H1 (cell line): ENCODE measurements around the gene ACE. TPM values are rescaled to one million over a fixed set of nuclear protein-coding genes. Genes with fewer than 3 reads are reported as not detected.

Experiments
- CTCF ChIA-PET: fragments of 300-600 bp; sonication (Branson Sonifier 250); formaldehyde crosslinking; loops from one replicate; lab custom pipeline; 2021; ENCODE audit not compliant: partially characterized antibody; lab: Charles Lee
- POLR2A ChIA-PET: fragments of 300-600 bp; sonication (Branson Sonifier 250); formaldehyde crosslinking; loops from one replicate; lab custom pipeline; 2021; ENCODE audit warnings: inconsistent platforms; ENCODE audit not compliant: partially characterized antibody; lab: Charles Lee
- DNase-seq, 2 experiments: peaks; one replicate each; pipeline versions ENCODE4 v3.0.0 to v3.0.0-alpha.2; 2010 to 2022; ENCODE audit warnings: low spot score in 2 of 2, low read depth in 1 of 2, mixed read lengths in 1 of 2
- FAIRE-seq: peaks from 2 replicates; lab custom pipeline; 2011; peaks lifted over from hg19 to GRCh38; lab: Jason Lieb, UNC
- H2AFZ ChIP-seq: 2 replicates; pipeline ENCODE4 v1.8.1; 2012; ENCODE audit warnings: low read length, inconsistent platforms
- H2AK5ac ChIP-seq: 2 replicates; pipeline ENCODE4 v1.6.1; 2013; ENCODE audit warnings: low read depth, low read length
- H2BK120ac ChIP-seq: replicated peaks from 2 replicates; pipeline ENCODE3; 2013; ENCODE audit warnings: low read depth, low read length, inconsistent platforms
- H2BK12ac ChIP-seq: 2 replicates; pipeline ENCODE4 v1.6.1; 2013; ENCODE audit warnings: low read depth, low read length
- H2BK15ac ChIP-seq: 2 replicates; pipeline ENCODE4 v1.6.1; 2013; ENCODE audit warnings: low read length
- H2BK20ac ChIP-seq: 2 replicates; pipeline ENCODE4 v1.6.1; 2013; ENCODE audit warnings: low read length
- H2BK5ac ChIP-seq: 2 replicates; pipeline ENCODE4 v1.6.1; 2013; ENCODE audit warnings: low read depth, low read length
- H3K14ac ChIP-seq: 2 replicates; pipeline ENCODE4 v1.6.1; 2013; ENCODE audit warnings: inconsistent platforms; ENCODE audit not compliant: insufficient read length
- H3K18ac ChIP-seq: 2 replicates; pipeline ENCODE4 v1.6.1; 2013; ENCODE audit warnings: low read length; ENCODE audit errors: extremely low read depth
- H3K23ac ChIP-seq: 2 replicates; pipeline ENCODE4 v1.6.1; 2013; ENCODE audit warnings: inconsistent platforms; ENCODE audit not compliant: insufficient read length
- H3K23me2 ChIP-seq: 2 replicates; pipeline ENCODE4 v1.6.1; 2013; ENCODE audit warnings: low read depth, low read length
- H3K27ac ChIP-seq: 2 replicates; pipeline ENCODE4 v1.6.1; 2011; ENCODE audit warnings: low read depth, low read length, inconsistent platforms
- H3K27me3 ChIP-seq, 4 experiments: replicated peaks in 1 of 4; 1 replicate in 1 of 4; 2 replicates in 3 of 4; pipeline versions ENCODE4 v1.6.1 to v1.8.1; 2011 to 2013; ENCODE audit warnings: low read length in 3 of 4, mild to moderate bottlenecking in 3 of 4, inconsistent platforms in 2 of 4, mixed read lengths in 2 of 4, moderate library complexity in 1 of 4; ENCODE audit not compliant: control insufficient read depth in 3 of 4, insufficient read depth in 3 of 4; ENCODE audit errors: extremely low read depth in 1 of 4
- H3K36me3 ChIP-seq, 4 experiments: 2 replicates each; pipeline versions ENCODE4 v1.6.1 to v1.8.1; 2011 to 2013; ENCODE audit warnings: mild to moderate bottlenecking in 4 of 4, low read length in 3 of 4, moderate library complexity in 2 of 4, control low read depth in 1 of 4, inconsistent platforms in 1 of 4; ENCODE audit not compliant: insufficient read depth in 4 of 4, control insufficient read depth in 2 of 4
- H3K4ac ChIP-seq: replicated peaks from 2 replicates; pipeline ENCODE3; 2013; ENCODE audit warnings: low read length, low read depth, mixed read lengths, inconsistent platforms; ENCODE audit not compliant: insufficient read length
- H3K4me1 ChIP-seq, 4 experiments: replicated peaks in 1 of 4; 1 replicate in 1 of 4; 2 replicates in 3 of 4; pipeline versions ENCODE4 v1.6.1 to v1.8.1; 2011 to 2013; ENCODE audit warnings: low read length in 3 of 4, inconsistent platforms in 2 of 4, mixed read lengths in 1 of 4; ENCODE audit not compliant: insufficient read depth in 4 of 4, control insufficient read depth in 3 of 4
- H3K4me2 ChIP-seq, 2 experiments: 2 replicates each; pipeline versions ENCODE4 v1.6.1 to v1.8.1; 2011 to 2013; ENCODE audit warnings: low read depth in 2 of 2, low read length in 2 of 2, control low read depth in 1 of 2, inconsistent platforms in 1 of 2, mild to moderate bottlenecking in 1 of 2; ENCODE audit not compliant: insufficient read depth in 1 of 2
- H3K4me3 ChIP-seq, 4 experiments: fragments of 200-600, 300-600 bp in 1 of 4; sonication (generic), shearing (Covaris generic), sonication (Bioruptor Twin) in 1 of 4; 2 replicates each; pipeline versions ENCODE4 v1.5.1 to v1.8.1; 2011 to 2016; ENCODE audit warnings: low read length in 4 of 4, low read depth in 3 of 4, control low read depth in 2 of 4, inconsistent platforms in 2 of 4, mild to moderate bottlenecking in 2 of 4, mixed read lengths in 1 of 4, moderate library complexity in 1 of 4; ENCODE audit not compliant: insufficient read depth in 2 of 4; ENCODE audit errors: extremely low read depth in 1 of 4
- H3K56ac ChIP-seq: replicated peaks from 2 replicates; pipeline ENCODE3; 2013; ENCODE audit warnings: low read depth, mild to moderate bottlenecking, mixed read lengths, low read length, inconsistent platforms; ENCODE audit not compliant: insufficient read length
- H3K79me1 ChIP-seq: 2 replicates; pipeline ENCODE4 v1.6.1; 2013; ENCODE audit warnings: low read depth, low read length, control low read depth
- H3K79me2 ChIP-seq, 2 experiments: 2 replicates each; pipeline versions ENCODE4 v1.6.1 to v1.8.1; 2012 to 2013; ENCODE audit warnings: low read length in 2 of 2, mild to moderate bottlenecking in 2 of 2, inconsistent platforms in 1 of 2; ENCODE audit not compliant: insufficient read depth in 2 of 2, control insufficient read depth in 1 of 2
- H3K9ac ChIP-seq, 4 experiments: replicated peaks in 1 of 4; 1 replicate in 1 of 4; 2 replicates in 3 of 4; pipeline versions ENCODE4 v1.6.1 to v1.8.1; 2011 to 2013; ENCODE audit warnings: low read depth in 3 of 4, low read length in 3 of 4, control low read depth in 2 of 4, mild to moderate bottlenecking in 2 of 4, moderate library complexity in 2 of 4, inconsistent platforms in 1 of 4; ENCODE audit errors: extremely low read depth in 1 of 4
- H3K9me3 ChIP-seq, 2 experiments: 2 replicates each; pipeline versions ENCODE4 v1.6.1 to v1.8.1; 2012 to 2013; ENCODE audit warnings: mild to moderate bottlenecking in 2 of 2, moderate library complexity in 2 of 2, control low read depth in 1 of 2, inconsistent platforms in 1 of 2, low read depth in 1 of 2, low read length in 1 of 2, mixed read lengths in 1 of 2; ENCODE audit not compliant: insufficient read depth in 2 of 2
- H4K20me1 ChIP-seq, 2 experiments: replicated peaks in 1 of 2; 2 replicates each; pipeline versions ENCODE3 to v1.8.1; 2011 to 2013; ENCODE audit warnings: inconsistent platforms in 2 of 2, low read length in 2 of 2, mild to moderate bottlenecking in 1 of 2; ENCODE audit not compliant: insufficient read depth in 2 of 2, control insufficient read depth in 1 of 2
- H4K5ac ChIP-seq: 2 replicates; pipeline ENCODE4 v1.6.1; 2013; ENCODE audit warnings: low read length, low read depth, mixed read lengths, inconsistent platforms; ENCODE audit not compliant: insufficient read length
- H4K8ac ChIP-seq: 2 replicates; pipeline ENCODE4 v1.8.0; 2013; ENCODE audit warnings: mild to moderate bottlenecking, moderate library complexity, low read length, inconsistent platforms; ENCODE audit not compliant: insufficient read depth; ENCODE audit errors: extremely low read depth
- H4K91ac ChIP-seq: replicated peaks from 2 replicates; pipeline ENCODE3; 2013; ENCODE audit warnings: low read length, mixed read lengths, inconsistent platforms; ENCODE audit not compliant: insufficient read length
- BRCA1 ChIP-seq: IDR thresholded peaks from 2 replicates; pipeline ENCODE4 v1.6.1; 2012; ENCODE audit warnings: low read depth, low read length, improper control_type of control experiment
- CEBPB ChIP-seq: IDR thresholded peaks from 2 replicates; pipeline ENCODE4 v1.6.1; 2012; ENCODE audit warnings: low read depth, low read length
- EGR1 ChIP-seq: IDR thresholded peaks from 2 replicates; pipeline ENCODE4 v1.6.1; 2011; ENCODE audit warnings: low read depth, low read length, borderline replicate concordance
- GABPA ChIP-seq: IDR thresholded peaks from 2 replicates; pipeline ENCODE4 v1.6.1; 2011; ENCODE audit warnings: mild to moderate bottlenecking, low read length, moderate library complexity, borderline replicate concordance; ENCODE audit not compliant: insufficient read depth
- JUND ChIP-seq: IDR thresholded peaks from 2 replicates; pipeline ENCODE4 v1.6.1; 2011; ENCODE audit warnings: mild to moderate bottlenecking, improper control_type of control experiment, low read length
- WGBS, 2 experiments: shearing (Covaris generic) in 1 of 2; methylation state at CpG; one replicate each; pipeline versions ENCODE4 v1.1.6 to v1.1.7; 2013 to 2015; ENCODE audit warnings: low lambda C conversion rate in 2 of 2, mixed read lengths in 2 of 2, inconsistent platforms in 1 of 2, low coverage in 1 of 2, missing lambda C conversion rate in 1 of 2; ENCODE audit not compliant: insufficient replicate concordance in 2 of 2, insufficient coverage in 1 of 2, insufficient read length in 1 of 2; ENCODE audit errors: extremely low coverage in 1 of 2, missing lambda C conversion rate in 1 of 2; 5-methylcytosine and 5-hydroxymethylcytosine counted together
- polyA plus RNA-seq, 7 experiments: library from polyadenylated mRNA; depleted of rRNA in 3 of 7; stranded (reverse) in 5 of 7; unstranded in 2 of 7; fragments of >200 nt in 5 of 7; fragments of 200-250 nt in 2 of 7; gene quantifications; 1 replicate in 5 of 7; 2 replicates in 1 of 7; 4 replicates in 1 of 7; pipeline versions ENCODE4 v1.2.1 to v1.2.3, GENCODE V29; 2011 to 2013; ENCODE audit warnings: missing spikeins in 2 of 7, mixed read lengths in 2 of 7
- total RNA-seq: library from RNA; stranded (reverse); fragmentation: NEBNext Ultra II Directional; extraction: Animal tissue kit (Norgen Biotek cat#: 25700); gene quantifications from 2 replicates; pipeline ENCODE4 v1.2.1, GENCODE V29; 2021

ACE gene
- total and polyA plus RNA-seq, 2 of the 8 experiments (the other 6 are each of a cell fraction or from before 2014, with no cell fraction given), result 2.5 to 5.5 TPM

DNA sequence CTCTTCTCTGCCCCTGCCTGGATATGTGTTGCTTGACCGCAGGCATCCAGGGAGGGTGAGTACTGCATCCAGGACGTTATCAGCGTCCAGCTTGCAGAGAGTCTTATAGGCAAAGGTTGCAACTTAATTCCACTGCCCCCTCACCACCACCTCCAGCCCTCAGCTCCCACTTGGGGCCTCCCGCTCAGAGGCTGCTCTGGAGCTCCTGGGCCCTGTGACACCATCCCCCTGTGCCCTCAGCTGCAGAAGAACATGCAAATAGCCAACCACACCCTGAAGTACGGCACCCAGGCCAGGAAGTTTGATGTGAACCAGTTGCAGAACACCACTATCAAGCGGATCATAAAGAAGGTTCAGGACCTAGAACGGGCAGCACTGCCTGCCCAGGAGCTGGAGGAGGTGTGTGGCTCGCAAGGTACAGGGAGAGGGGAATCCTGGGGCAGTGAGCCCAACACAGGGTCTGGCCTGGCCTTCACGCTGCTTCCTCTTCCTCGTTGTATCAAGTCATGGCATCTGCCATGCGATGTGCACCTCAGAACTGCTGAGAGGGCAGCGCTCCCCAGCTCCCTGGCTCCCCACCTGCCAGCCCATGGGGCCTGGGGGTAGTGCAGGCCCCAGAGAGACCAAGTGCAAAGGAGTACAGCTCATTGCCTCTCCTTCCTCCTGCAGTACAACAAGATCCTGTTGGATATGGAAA, 9.6 kb downstream of the ACE start:
- 92% methylated on average over 12 of the region's 12 CpGs; no CpG with 5 or more reads in 1 of the 2 experiments for WGBS, 2 experiments
- no peaks in the 10 kb centered on the region for H3K23me2 ChIP-seq
- H2BK20ac ChIP-seq, result no peak overlapping the region
- H3K27me3 ChIP-seq, result peaks cover 0 to 4% (median 0%) of the 10 kb centered on the region in 4 experiments; a peak in 1 of 7 replicates
- DNase-seq, result no peak
- no peak overlapping the region for H3K4ac ChIP-seq
- no peaks in the 10 kb centered on the region for H3K79me1 ChIP-seq
- H3K14ac ChIP-seq, result no peak overlapping the region
- H4K91ac ChIP-seq, result no peak overlapping the region
- H3K4me2 ChIP-seq, result no peak overlapping the region
- H2BK120ac ChIP-seq, result no peak overlapping the region
- no peaks in the 10 kb centered on the region for H3K9me3 ChIP-seq
- POLR2A ChIA-PET, result interaction anchor here (0.8 to 1.5 kb wide), 3 partner anchors 10 to 86 kb away, joined by 3 to 7 read pairs (median 4); no protein-coding TSS in a partner anchor
- no peak overlapping the region for H3K4me3 ChIP-seq
- no peak overlapping the region for H2BK12ac ChIP-seq
- no peak overlapping the region for H4K5ac ChIP-seq
- H3K79me2 ChIP-seq, result no peaks in the 10 kb centered on the region
- no peaks in the 10 kb centered on the region for H4K20me1 ChIP-seq
- peaks cover 0 to 3% (median 0%) of the 10 kb centered on the region in 4 experiments; a peak in 1 of 7 replicates for H3K4me1 ChIP-seq
- no peak overlapping the region for H3K27ac ChIP-seq
- TF ChIP-seq CEBPB, result no peak
- TF ChIP-seq BRCA1, result no peak
- TF ChIP-seq EGR1, result no peak
- TF ChIP-seq JUND, result no peak
- TF ChIP-seq GABPA, result no peak
- TF ChIP-seq, all 59 proteins: peak for 0
- FAIRE-seq, result no peak
- H3K18ac ChIP-seq, result no peak overlapping the region
- H3K23ac ChIP-seq, result no peak overlapping the region
- no peak overlapping the region for H2BK5ac ChIP-seq
- no peak overlapping the region for H2BK15ac ChIP-seq
- no peak overlapping the region for H3K9ac ChIP-seq
- CTCF ChIA-PET, result interaction anchor here (0.5 to 7.2 kb wide), 19 partner anchors 7 to 226 kb away, joined by 3 to 66 read pairs (median 4); partner anchors contain the start of genes ACE and KCNH6
- H2AFZ ChIP-seq, result no peak overlapping the region
- no peak overlapping the region for H2AK5ac ChIP-seq
- no peak overlapping the region for H3K56ac ChIP-seq
- no peaks in the 10 kb centered on the region for H3K36me3 ChIP-seq
- H4K8ac ChIP-seq, result no peak overlapping the region
